Stomach (tissue), 4 donors: ENCODE data around the gene SELENOO.

Source experiments
- EP300 ChIP-seq: sonication (generic); formaldehyde crosslinking; IDR thresholded peaks from one replicate; pipeline ENCODE4 v1.6.1; 2017; ENCODE audit warnings: antibody characterized with exemption
- POLR2A ChIP-seq, 4 donors: fragments of 450-650 bp; IDR thresholded peaks; one replicate each; pipeline ENCODE4 v1.6.1; 2016; ENCODE audit warnings: antibody characterized with exemption in 4 of 4, control low read depth in 2 of 4, mild to moderate bottlenecking in 1 of 4, moderate library complexity in 1 of 4
- POLR2AphosphoS5 ChIP-seq, 3 donors: sonication (generic); formaldehyde crosslinking; IDR thresholded peaks; one replicate each; pipeline ENCODE4 v1.6.1; 2016; ENCODE audit warnings: antibody characterized with exemption in 3 of 3
- TF ChIP-seq, protein P1 (sequence below), 7 experiments: fragments of 450-650 bp in 4 of 7; fragments of 200-600 bp in 3 of 7; sonication (generic) in 3 of 7; IDR thresholded peaks; one replicate each; pipeline ENCODE4 v1.5.1; 2016 to 2019; ENCODE audit warnings: antibody characterized with exemption in 7 of 7, control low read depth in 2 of 7, mild to moderate bottlenecking in 1 of 7

DNA sequence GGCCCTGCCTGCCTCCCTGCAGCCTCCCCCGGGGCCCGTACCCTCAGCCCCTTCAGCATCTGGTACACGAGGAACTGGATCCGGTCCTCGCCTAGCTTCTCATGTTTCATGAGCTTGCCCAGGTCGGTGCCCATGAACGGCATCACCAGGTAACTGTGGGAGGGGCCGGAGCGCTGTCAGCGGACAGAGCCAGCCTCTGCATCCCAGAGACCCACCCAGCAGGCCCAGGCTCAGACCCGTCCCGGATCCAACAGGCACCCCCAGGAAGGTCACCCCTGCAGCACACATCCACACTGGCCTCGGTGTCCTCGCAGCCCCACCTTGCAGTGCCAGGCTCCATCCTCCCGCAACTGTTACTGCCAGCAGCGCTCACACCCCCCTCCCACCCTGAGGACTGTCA, 56.2 kb downstream of the SELENOO start:
- TF ChIP-seq, protein P1, sequence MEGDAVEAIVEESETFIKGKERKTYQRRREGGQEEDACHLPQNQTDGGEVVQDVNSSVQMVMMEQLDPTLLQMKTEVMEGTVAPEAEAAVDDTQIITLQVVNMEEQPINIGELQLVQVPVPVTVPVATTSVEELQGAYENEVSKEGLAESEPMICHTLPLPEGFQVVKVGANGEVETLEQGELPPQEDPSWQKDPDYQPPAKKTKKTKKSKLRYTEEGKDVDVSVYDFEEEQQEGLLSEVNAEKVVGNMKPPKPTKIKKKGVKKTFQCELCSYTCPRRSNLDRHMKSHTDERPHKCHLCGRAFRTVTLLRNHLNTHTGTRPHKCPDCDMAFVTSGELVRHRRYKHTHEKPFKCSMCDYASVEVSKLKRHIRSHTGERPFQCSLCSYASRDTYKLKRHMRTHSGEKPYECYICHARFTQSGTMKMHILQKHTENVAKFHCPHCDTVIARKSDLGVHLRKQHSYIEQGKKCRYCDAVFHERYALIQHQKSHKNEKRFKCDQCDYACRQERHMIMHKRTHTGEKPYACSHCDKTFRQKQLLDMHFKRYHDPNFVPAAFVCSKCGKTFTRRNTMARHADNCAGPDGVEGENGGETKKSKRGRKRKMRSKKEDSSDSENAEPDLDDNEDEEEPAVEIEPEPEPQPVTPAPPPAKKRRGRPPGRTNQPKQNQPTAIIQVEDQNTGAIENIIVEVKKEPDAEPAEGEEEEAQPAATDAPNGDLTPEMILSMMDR (IDR thresholded peaks at IDR 0.05), result no peak
- no peak for TF ChIP-seq POLR2A (IDR thresholded peaks at IDR 0.05)
- TF ChIP-seq EP300, result no peak
- TF ChIP-seq POLR2AphosphoS5 (IDR thresholded peaks at IDR 0.05), result no peak
